Gastroesophageal sphincter (tissue), 3 donors: ENCODE measurements around the gene LCORL.

ENCODE experiments used
- EP300 ChIP-seq: sonication (generic); formaldehyde crosslinking; IDR thresholded peaks from one replicate; pipeline ENCODE4 v1.6.1; 2017; ENCODE audit warnings: antibody characterized with exemption, mild to moderate bottlenecking
- POLR2A ChIP-seq, 2 donors: fragments of 450-650 bp; IDR thresholded peaks; one replicate each; pipeline ENCODE4 v1.6.1; 2017; ENCODE audit warnings: antibody characterized with exemption in 2 of 2, mild to moderate bottlenecking in 2 of 2, moderate library complexity in 1 of 2
- POLR2AphosphoS5 ChIP-seq: sonication (generic); formaldehyde crosslinking; IDR thresholded peaks from one replicate; pipeline ENCODE4 v1.6.1; 2017; ENCODE audit warnings: antibody characterized with exemption
- TF ChIP-seq, protein P1 (sequence below), 4 experiments: fragments of 200-600 bp in 2 of 4; fragments of 450-650 bp in 2 of 4; sonication (generic) in 1 of 4; IDR thresholded peaks; one replicate each; pipeline ENCODE4 v1.5.1; 2017 to 2019; ENCODE audit warnings: antibody characterized with exemption in 4 of 4, mild to moderate bottlenecking in 2 of 4, moderate library complexity in 2 of 4

DNA sequence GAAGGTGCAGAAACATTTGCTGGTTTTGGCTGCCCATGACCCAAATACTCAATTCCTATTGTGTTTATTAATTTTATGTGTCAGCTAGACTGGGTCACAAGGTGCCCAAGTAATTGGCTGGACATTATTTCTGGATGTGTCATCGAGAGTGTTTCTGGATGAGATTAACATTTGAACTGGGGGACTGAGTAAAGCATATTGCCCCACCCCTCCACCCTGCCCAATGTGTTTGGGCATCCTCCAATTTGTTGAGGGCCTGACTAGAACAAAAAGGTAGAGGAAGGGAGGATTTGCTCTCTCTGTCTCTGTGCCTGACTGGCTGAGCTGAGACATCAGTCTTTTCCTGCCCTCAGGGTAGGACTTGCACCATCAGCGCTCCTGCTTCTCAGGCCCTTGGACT is 29.7 kb upstream of the LCORL start:
- TF ChIP-seq, protein P1, sequence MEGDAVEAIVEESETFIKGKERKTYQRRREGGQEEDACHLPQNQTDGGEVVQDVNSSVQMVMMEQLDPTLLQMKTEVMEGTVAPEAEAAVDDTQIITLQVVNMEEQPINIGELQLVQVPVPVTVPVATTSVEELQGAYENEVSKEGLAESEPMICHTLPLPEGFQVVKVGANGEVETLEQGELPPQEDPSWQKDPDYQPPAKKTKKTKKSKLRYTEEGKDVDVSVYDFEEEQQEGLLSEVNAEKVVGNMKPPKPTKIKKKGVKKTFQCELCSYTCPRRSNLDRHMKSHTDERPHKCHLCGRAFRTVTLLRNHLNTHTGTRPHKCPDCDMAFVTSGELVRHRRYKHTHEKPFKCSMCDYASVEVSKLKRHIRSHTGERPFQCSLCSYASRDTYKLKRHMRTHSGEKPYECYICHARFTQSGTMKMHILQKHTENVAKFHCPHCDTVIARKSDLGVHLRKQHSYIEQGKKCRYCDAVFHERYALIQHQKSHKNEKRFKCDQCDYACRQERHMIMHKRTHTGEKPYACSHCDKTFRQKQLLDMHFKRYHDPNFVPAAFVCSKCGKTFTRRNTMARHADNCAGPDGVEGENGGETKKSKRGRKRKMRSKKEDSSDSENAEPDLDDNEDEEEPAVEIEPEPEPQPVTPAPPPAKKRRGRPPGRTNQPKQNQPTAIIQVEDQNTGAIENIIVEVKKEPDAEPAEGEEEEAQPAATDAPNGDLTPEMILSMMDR (IDR thresholded peaks at IDR 0.05), result no peak
- no peak for TF ChIP-seq EP300
- no peak for TF ChIP-seq POLR2A (IDR thresholded peaks at IDR 0.05)
- TF ChIP-seq POLR2AphosphoS5, result no peak
